Fibroblast of lung (primary cell): ENCODE measurements around the gene LAMTOR4.

Experiments
- EZH2 ChIP-seq: IDR thresholded peaks from 2 replicates; pipeline ENCODE4 v1.5.1; 2012; ENCODE audit warnings: low read length, control low read depth, mild to moderate bottlenecking; ENCODE audit errors: missing control alignments
- TF ChIP-seq, protein P1 (sequence below), 2 donors: IDR thresholded peaks in 1 of 2; conservative IDR thresholded peaks in 1 of 2; 1 replicate in 1 of 2; 2 replicates in 1 of 2; pipeline ENCODE4 v1.5.1; 2011 to 2012; ENCODE audit warnings: low read length in 2 of 2, control low read depth in 1 of 2, inconsistent platforms in 1 of 2, low read depth in 1 of 2, mild to moderate bottlenecking in 1 of 2

DNA sequence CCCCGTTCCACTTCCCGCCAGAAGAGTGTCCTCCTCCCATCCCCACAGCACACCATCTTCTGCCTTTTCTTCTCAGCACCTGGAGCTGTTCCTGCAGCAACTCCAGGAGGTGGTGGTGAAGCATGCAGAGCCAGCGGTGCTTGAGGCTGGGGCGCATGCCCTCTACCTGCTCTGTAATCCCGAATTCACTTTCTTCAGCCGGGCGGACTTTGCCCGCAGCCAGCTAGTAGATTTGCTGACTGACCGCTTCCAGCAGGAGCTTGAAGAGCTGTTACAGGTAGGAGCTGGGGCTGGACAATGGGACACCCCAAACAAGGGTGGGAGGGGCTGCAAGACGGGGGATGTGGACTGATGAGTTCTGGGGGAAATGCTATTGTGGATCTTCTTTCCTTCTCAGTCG is 52.0 kb downstream of the LAMTOR4 start:
- TF ChIP-seq, protein P1, sequence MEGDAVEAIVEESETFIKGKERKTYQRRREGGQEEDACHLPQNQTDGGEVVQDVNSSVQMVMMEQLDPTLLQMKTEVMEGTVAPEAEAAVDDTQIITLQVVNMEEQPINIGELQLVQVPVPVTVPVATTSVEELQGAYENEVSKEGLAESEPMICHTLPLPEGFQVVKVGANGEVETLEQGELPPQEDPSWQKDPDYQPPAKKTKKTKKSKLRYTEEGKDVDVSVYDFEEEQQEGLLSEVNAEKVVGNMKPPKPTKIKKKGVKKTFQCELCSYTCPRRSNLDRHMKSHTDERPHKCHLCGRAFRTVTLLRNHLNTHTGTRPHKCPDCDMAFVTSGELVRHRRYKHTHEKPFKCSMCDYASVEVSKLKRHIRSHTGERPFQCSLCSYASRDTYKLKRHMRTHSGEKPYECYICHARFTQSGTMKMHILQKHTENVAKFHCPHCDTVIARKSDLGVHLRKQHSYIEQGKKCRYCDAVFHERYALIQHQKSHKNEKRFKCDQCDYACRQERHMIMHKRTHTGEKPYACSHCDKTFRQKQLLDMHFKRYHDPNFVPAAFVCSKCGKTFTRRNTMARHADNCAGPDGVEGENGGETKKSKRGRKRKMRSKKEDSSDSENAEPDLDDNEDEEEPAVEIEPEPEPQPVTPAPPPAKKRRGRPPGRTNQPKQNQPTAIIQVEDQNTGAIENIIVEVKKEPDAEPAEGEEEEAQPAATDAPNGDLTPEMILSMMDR (conservative IDR thresholded peaks at IDR 0.05 in 1 of 2, IDR thresholded peaks at IDR 0.05 in 1 of 2; ENCODE audit: low read depth in 1 of 2, low read length in 2 of 2), result no peak
- TF ChIP-seq EZH2, result no peak
